ENCODE data around the gene TSPO.

The TSPO gene

GRCh38 chr22:43159484-43160178, 8.3 kb downstream of the TSPO start:
- DNase-seq, result no peak

GRCh38 chr22:43160497-43161126, 9.3 kb downstream of the TSPO start:
- no peak for DNase-seq

GRCh38 chr22:43162412-43163150, 11.2 kb downstream of the TSPO start:
- no peak for DNase-seq

GRCh38 chr22:43163241-43163795, 12.0 kb downstream of the TSPO start:
- no peak for DNase-seq

GRCh38 chr22:43164636-43165035, 13.3 kb downstream of the TSPO start:
- no peak for DNase-seq

GRCh38 chr22:43166132-43166930, 15.0 kb downstream of the TSPO start:
- DNase-seq, result no peak

- DNase-seq, result no peak
Observed at GRCh38 chr22:43167001-43167589, 15.7 kb downstream of the TSPO start.

GRCh38 chr22:43168471-43169309, 17.3 kb downstream of the TSPO start:
- DNase-seq, result no peak

- DNase-seq, result no peak
Observed at GRCh38 chr22:43169310-43170130, 18.2 kb downstream of the TSPO start.

GRCh38 chr22:43170131-43170480, 18.7 kb downstream of the TSPO start:
- DNase-seq, result no peak

- no peak for DNase-seq
Observed at GRCh38 chr22:43171019-43171491, 19.7 kb downstream of the TSPO start.

GRCh38 chr22:43171607-43172006, 20.2 kb downstream of the TSPO start:
- DNase-seq, result no peak

- DNase-seq, result no peak
Observed at GRCh38 chr22:43172191-43172590, 20.8 kb downstream of the TSPO start.

GRCh38 chr22:43173566-43173965, 22.2 kb downstream of the TSPO start:
- no peak for DNase-seq

- no peak for DNase-seq
Observed at GRCh38 chr22:43173976-43174720, 22.8 kb downstream of the TSPO start.

- DNase-seq, result no peak
Observed at GRCh38 chr22:43174941-43175531, 23.7 kb downstream of the TSPO start.

- no peak for DNase-seq
Observed at GRCh38 chr22:43176090-43176489, 24.7 kb downstream of the TSPO start.

- DNase-seq, result no peak
Observed at GRCh38 chr22:43177479-43177878, 26.1 kb downstream of the TSPO start.

GRCh38 chr22:43179146-43179910, 28.0 kb downstream of the TSPO start:
- no peak for DNase-seq
